ENCODE data around the gene ARID1A.
A peak's percentile ranks its signal among the peaks of the same experiment; 100 is the strongest.
"Not testable (repeated sequence)": the region's sequence is repeated elsewhere in the genome, so short reads cannot be mapped to it uniquely, and the experiment has no call there.

The ARID1A gene

GRCh38 chr1:26788836-26789611 is 93.2 kb downstream of the ARID1A start:
- DNase-seq, result peak; percentile 55 to 75

GRCh38 chr1:26789612-26789865 is 93.7 kb downstream of the ARID1A start:
- no peak for DNase-seq

- DNase-seq, result no peak
Observed at GRCh38 chr1:26789931-26790330, 94.1 kb downstream of the ARID1A start.

- no peak for DNase-seq
Observed at GRCh38 chr1:26790551-26790953, 94.7 kb downstream of the ARID1A start.

GRCh38 chr1:26791148-26791547 is 95.3 kb downstream of the ARID1A start:
- no peak for DNase-seq

GRCh38 chr1:26791626-26792025 is 95.8 kb downstream of the ARID1A start:
- no peak for DNase-seq

- no peak for DNase-seq
Observed at GRCh38 chr1:26792924-26793323, 97.1 kb downstream of the ARID1A start.

- DNase-seq, result no peak
Observed at GRCh38 chr1:26794391-26794790, 98.6 kb downstream of the ARID1A start.

- no peak for DNase-seq
Observed at GRCh38 chr1:26797627-26798026, 101.8 kb downstream of the ARID1A start.

- peak in 1 of 2 experiments; percentile 26 for DNase-seq
Observed at GRCh38 chr1:26799479-26800142, 103.8 kb downstream of the ARID1A start.

- not testable (repeated sequence) for DNase-seq
Observed at GRCh38 chr1:26803932-26804331, 108.1 kb downstream of the ARID1A start.

GRCh38 chr1:26810105-26810504 is 114.3 kb downstream of the ARID1A start:
- peak; percentile 24 to 41 for DNase-seq

GRCh38 chr1:26811057-26811456 is 115.2 kb downstream of the ARID1A start:
- DNase-seq, result no peak

- DNase-seq, result no peak
Observed at GRCh38 chr1:26811708-26812107, 115.9 kb downstream of the ARID1A start.

GRCh38 chr1:26814377-26814776 is 118.6 kb downstream of the ARID1A start:
- DNase-seq, result no peak

GRCh38 chr1:26814893-26815292 is 119.1 kb downstream of the ARID1A start:
- DNase-seq, result no peak

- DNase-seq, result no peak
Observed at GRCh38 chr1:26820784-26821269, 125.0 kb downstream of the ARID1A start.

- DNase-seq, result no peak
Observed at GRCh38 chr1:26822737-26823395, 127.1 kb downstream of the ARID1A start.

- DNase-seq, result no peak
Observed at GRCh38 chr1:26824731-26825130, 128.9 kb downstream of the ARID1A start.

- DNase-seq, result peak in 1 of 2 experiments; percentile 49
Observed at GRCh38 chr1:26826261-26827105, 130.7 kb downstream of the ARID1A start, which contains the start of gene ZDHHC18. Gene ZDHHC18 (plus strand): TSS chr1:26826688. CDS start chr1:26826805, 117 bp downstream.

- DNase-seq, result no peak
Observed at GRCh38 chr1:26827106-26827604, 131.3 kb downstream of the ARID1A start.

- DNase-seq, result no peak
Observed at GRCh38 chr1:26827663-26828062, 131.8 kb downstream of the ARID1A start.

Data from SW 1271 (cell line).